GM08714 (cell line): ENCODE results near the gene FOXB2.
"Not testable (repeated sequence)": the region's sequence is repeated elsewhere in the genome, so short reads cannot be mapped to it uniquely, and the experiment has no call there.

ENCODE experiments used
- H3K4me3 ChIP-seq: fragments of 200-500 bp; sonication (Bioruptor generic); 2 replicates; pipeline ENCODE4 v1.5.1; 2014; ENCODE audit warnings: mild to moderate bottlenecking, low read length, inconsistent platforms
- ZNF274 ChIP-seq: IDR thresholded peaks from 2 replicates; pipeline ENCODE4 v1.6.1; 2012; ENCODE audit warnings: mild to moderate bottlenecking, low read depth, low read length

FOXB2 gene

GRCh38 chr9:77020413-77021290, 1.2 kb downstream of the FOXB2 start:
- no peak overlapping the region for H3K4me3 ChIP-seq
- TF ChIP-seq ZNF274: no peak

- TF ChIP-seq ZNF274: no peak
- H3K4me3 ChIP-seq: no peak overlapping the region
These were observed 1.9 kb downstream of the FOXB2 start for GRCh38 chr9:77021291-77021894.

GRCh38 chr9:77021922-77022782, 2.7 kb downstream of the FOXB2 start:
- no peak overlapping the region for H3K4me3 ChIP-seq
- no peak for TF ChIP-seq ZNF274

- no peak for TF ChIP-seq ZNF274
- H3K4me3 ChIP-seq: no peak overlapping the region
These were observed 3.5 kb downstream of the FOXB2 start for GRCh38 chr9:77022783-77023440.

- TF ChIP-seq ZNF274: no peak
- H3K4me3 ChIP-seq: no peak overlapping the region
These were observed 4.3 kb downstream of the FOXB2 start for GRCh38 chr9:77023726-77024125.

GRCh38 chr9:77024776-77025545, 5.5 kb downstream of the FOXB2 start:
- H3K4me3 ChIP-seq: no peak overlapping the region
- TF ChIP-seq ZNF274: no peak

- no peak overlapping the region for H3K4me3 ChIP-seq
- no peak for TF ChIP-seq ZNF274
These were observed 9.0 kb downstream of the FOXB2 start for GRCh38 chr9:77028478-77028877.

GRCh38 chr9:77030045-77030444, 10.6 kb downstream of the FOXB2 start:
- no peak overlapping the region for H3K4me3 ChIP-seq
- no peak for TF ChIP-seq ZNF274

- no peak for TF ChIP-seq ZNF274
- H3K4me3 ChIP-seq: no peak overlapping the region
These were observed 19.0 kb downstream of the FOXB2 start for GRCh38 chr9:77038281-77039036.

GRCh38 chr9:77040340-77040739, 20.9 kb downstream of the FOXB2 start:
- H3K4me3 ChIP-seq: no peak overlapping the region
- TF ChIP-seq ZNF274: no peak

- H3K4me3 ChIP-seq: not testable (repeated sequence)
These were observed 24.3 kb downstream of the FOXB2 start for GRCh38 chr9:77043743-77044142.

- not testable (repeated sequence) for H3K4me3 ChIP-seq
These were observed 41.2 kb downstream of the FOXB2 start for GRCh38 chr9:77060681-77061080.

GRCh38 chr9:77063645-77064285, 44.3 kb downstream of the FOXB2 start:
- no peak for TF ChIP-seq ZNF274
- H3K4me3 ChIP-seq: no peak overlapping the region
